ENCODE results near the gene WDR12. TPM values are rescaled to one million over a fixed set of nuclear protein-coding genes. Genes with fewer than 3 reads are reported as not detected.
A peak's percentile ranks its signal among the peaks of the same experiment; 100 is the strongest.

The WDR12 gene
- total RNA-seq, 3 donors from 2014 or later = 11.5 to 32.8 (median 19.3) TPM

GRCh38 chr2:202885190-202885589 lies 26.3 kb downstream of the WDR12 start:
- intact Hi-C loops (cut with DNase I; ENCODE audit: low total_unique reads) = no loop called here
- no peaks in the 10 kb centered on the region for H3K36me3 ChIP-seq
- no peak for DNase-seq (ENCODE audit: low spot score in 2 of 2)
- H3K27me3 ChIP-seq = no peaks in the 10 kb centered on the region
- H3K27ac ChIP-seq = no peak overlapping the region
- no peak for TF ChIP-seq CTCF (IDR thresholded peaks at IDR 0.05)
- no peak for TF ChIP-seq POLR2AphosphoS5 (IDR thresholded peaks at IDR 0.05)
- no peak for TF ChIP-seq POLR2A (IDR thresholded peaks at IDR 0.05)
- H3K4me3 ChIP-seq = no peak overlapping the region
- H3K9me3 ChIP-seq = no peaks in the 10 kb centered on the region
- H3K4me1 ChIP-seq = no peaks in the 10 kb centered on the region

- TF ChIP-seq CTCF (IDR thresholded peaks at IDR 0.05) = no peak
- no peak for TF ChIP-seq POLR2A (IDR thresholded peaks at IDR 0.05)
- intact Hi-C loops (cut with DNase I; ENCODE audit: low total_unique reads) = no loop called here
- no peaks in the 10 kb centered on the region for H3K36me3 ChIP-seq
Measured at GRCh38 chr2:202883987-202884675, 27.3 kb downstream of the WDR12 start.

GRCh38 chr2:202881570-202881969 lies 29.9 kb downstream of the WDR12 start:
- no peak for DNase-seq (ENCODE audit: low spot score in 2 of 2)
- Histone ChIP-seq H3K4me3 (no peak overlapping the region), H3K9me3 (no peaks in the 10 kb centered on the region), H3K4me1 (no peaks in the 10 kb centered on the region), H3K27me3 (no peaks in the 10 kb centered on the region), H3K36me3 (no peaks in the 10 kb centered on the region), H3K27ac (no peak overlapping the region)
- TF ChIP-seq POLR2AphosphoS5 (IDR thresholded peaks at IDR 0.05) = no peak
- intact Hi-C loops (cut with DNase I; ENCODE audit: low total_unique reads) = no loop called here

More at GRCh38 chr2:202883987-202884675, 27.3 kb downstream of the WDR12 start:
- H3K27me3 ChIP-seq = no peaks in the 10 kb centered on the region
- no peak for DNase-seq (ENCODE audit: low spot score in 2 of 2)
- no peaks in the 10 kb centered on the region for H3K4me1 ChIP-seq
- H3K9me3 ChIP-seq = no peaks in the 10 kb centered on the region
- no peak overlapping the region for H3K27ac ChIP-seq
- no peak overlapping the region for H3K4me3 ChIP-seq

- TF ChIP-seq POLR2AphosphoS5 (IDR thresholded peaks at IDR 0.05) = no peak
- no peak for TF ChIP-seq CTCF (IDR thresholded peaks at IDR 0.05)
- no peak for TF ChIP-seq POLR2A (IDR thresholded peaks at IDR 0.05)
- Histone ChIP-seq H3K27ac (no peak overlapping the region), H3K4me1 (no peaks in the 10 kb centered on the region), H3K9me3 (no peaks in the 10 kb centered on the region), H3K4me3 (no peak overlapping the region), H3K36me3 (no peaks in the 10 kb centered on the region), H3K27me3 (no peaks in the 10 kb centered on the region)
- DNase-seq (ENCODE audit: low spot score in 2 of 2) = no peak
- intact Hi-C loops (cut with DNase I; ENCODE audit: low total_unique reads) = no loop called here
Measured at GRCh38 chr2:202877699-202878098, 33.8 kb downstream of the WDR12 start.

GRCh38 chr2:202871300-202872141 lies 40.0 kb downstream of the WDR12 start, which contains the start of gene ICA1L:
ICA1L (minus strand) TSS chr2:202871766; CDS start chr2:202829009, 42,757 bp downstream.
- Histone ChIP-seq H3K27ac (peak within 1 kb of the TSS; percentile 59 to 81), H3K4me3 (peak within 1 kb of the TSS; percentile 58 to 81 (median 77)), H3K27me3 (no peaks in the 10 kb centered on the region), H3K36me3 (no peaks in the 10 kb centered on the region), H3K4me1 (no peaks in the 10 kb centered on the region), H3K9me3 (no peaks in the 10 kb centered on the region)
- peak in 1 of 2 donors; percentile 56 for DNase-seq (ENCODE audit: low spot score in 2 of 2)
- intact Hi-C loops (cut with DNase I; ENCODE audit: low total_unique reads) = no loop called here
- TF ChIP-seq CTCF (IDR thresholded peaks at IDR 0.05) (no peak), POLR2AphosphoS5 (IDR thresholded peaks at IDR 0.05) (no peak), POLR2A (IDR thresholded peaks at IDR 0.05) (no peak)
